Right lobe of liver (tissue), 4 donors: ENCODE data around the gene ELMOD1.

ENCODE experiments used
- POLR2A ChIP-seq: fragments of 450-650 bp; IDR thresholded peaks from one replicate; pipeline ENCODE4 v1.6.1; 2017; ENCODE audit warnings: antibody characterized with exemption, mild to moderate bottlenecking
- TF ChIP-seq, protein P1 (sequence below), 4 donors: fragments of 200-600 bp in 3 of 4; fragments of 450-650 bp in 1 of 4; IDR thresholded peaks; one replicate each; pipeline versions ENCODE4 v1.5.1 to v1.8.0; 2016 to 2022; ENCODE audit warnings: antibody characterized with exemption in 4 of 4, mild to moderate bottlenecking in 2 of 4
- donor health status: DM: no; HTN: no; CAD: no.
- donor health status: DM: no; HTN: no; CAD: no.
- donor health status: DM: no; HTN: yes; CAD: no.

- TF ChIP-seq, protein P1, sequence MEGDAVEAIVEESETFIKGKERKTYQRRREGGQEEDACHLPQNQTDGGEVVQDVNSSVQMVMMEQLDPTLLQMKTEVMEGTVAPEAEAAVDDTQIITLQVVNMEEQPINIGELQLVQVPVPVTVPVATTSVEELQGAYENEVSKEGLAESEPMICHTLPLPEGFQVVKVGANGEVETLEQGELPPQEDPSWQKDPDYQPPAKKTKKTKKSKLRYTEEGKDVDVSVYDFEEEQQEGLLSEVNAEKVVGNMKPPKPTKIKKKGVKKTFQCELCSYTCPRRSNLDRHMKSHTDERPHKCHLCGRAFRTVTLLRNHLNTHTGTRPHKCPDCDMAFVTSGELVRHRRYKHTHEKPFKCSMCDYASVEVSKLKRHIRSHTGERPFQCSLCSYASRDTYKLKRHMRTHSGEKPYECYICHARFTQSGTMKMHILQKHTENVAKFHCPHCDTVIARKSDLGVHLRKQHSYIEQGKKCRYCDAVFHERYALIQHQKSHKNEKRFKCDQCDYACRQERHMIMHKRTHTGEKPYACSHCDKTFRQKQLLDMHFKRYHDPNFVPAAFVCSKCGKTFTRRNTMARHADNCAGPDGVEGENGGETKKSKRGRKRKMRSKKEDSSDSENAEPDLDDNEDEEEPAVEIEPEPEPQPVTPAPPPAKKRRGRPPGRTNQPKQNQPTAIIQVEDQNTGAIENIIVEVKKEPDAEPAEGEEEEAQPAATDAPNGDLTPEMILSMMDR (IDR thresholded peaks at IDR 0.05), result no peak
- TF ChIP-seq POLR2A, result no peak
Measured at GRCh38 chr11:107609400-107610218, 18.7 kb downstream of the ELMOD1 start.
